ENCODE results near the gene CIT. TPM values are rescaled to one million over a fixed set of nuclear protein-coding genes. Genes with fewer than 3 reads are reported as not detected.

The CIT gene
- total and polyA plus RNA-seq, 9 of the 15 experiments (the other 6 are each of a cell fraction or from before 2014, with no cell fraction given): 1.1 to 46.7 (median 21.3) TPM

GRCh38 chr12:119835068-119835467 lies 42.1 kb downstream of the CIT start:
- FAIRE-seq (no peak), DNase-seq (ENCODE audit: extremely low read depth in 1 of 4, low spot score in 3 of 4) (no peak), ATAC-seq (no peak)
- in situ Hi-C loops (cut with MboI) (no loop called here), intact Hi-C loops (cut with micrococcal nuclease) (no loop called here)
- no peak overlapping the region for H2AFZ ChIP-seq (ENCODE audit: low read depth, low read length)
- H3K4me1 ChIP-seq (replicated peaks in 1 of 2; ENCODE audit: control insufficient read depth in 2 of 2, insufficient read depth in 2 of 2, low read length in 2 of 2): no peaks in the 10 kb centered on the region
- no TSS peak for BruUV-seq (replicated peaks)
- no peaks in the 10 kb centered on the region for H3K27me3 ChIP-seq (ENCODE audit: control insufficient read depth in 2 of 2, insufficient read depth in 2 of 2, low read length in 2 of 2)
- H3K4me3 ChIP-seq: no peak overlapping the region
- no peak for TF ChIP-seq RFX5 (IDR thresholded peaks at IDR 0.05; ENCODE audit: low read depth, low read length)
- no peak for TF ChIP-seq CBFA2T2 (conservative IDR thresholded peaks at IDR 0.05)
- no peak for TF ChIP-seq GATAD2A (IDR thresholded peaks at IDR 0.05)
- no peak for TF ChIP-seq ZNF518B (CRISPR knock-in tag; IDR thresholded peaks at IDR 0.05)
- no peak for TF ChIP-seq BCL6 (CRISPR knock-in tag; IDR thresholded peaks at IDR 0.05)
- H3K36me3 ChIP-seq (ENCODE audit: control insufficient read depth, insufficient read depth, low read length): peaks cover 48% of the 10 kb centered on the region; the same call in 2 of the 3 replicates
- ChIA-PET CTCF (ENCODE audit: low intra/inter-chr PET ratio) (interaction anchor here (0.8 kb wide), 1 partner anchor 632 kb away, joined by 3 read pairs; no protein-coding TSS in a partner anchor), POLR2A (no interaction called here)
- H3K9ac ChIP-seq (ENCODE audit: insufficient read depth in 1 of 2, low read depth in 2 of 2, low read length in 2 of 2): no peak overlapping the region
- H3K4me2 ChIP-seq (ENCODE audit: insufficient read depth, low read length): no peak overlapping the region
- no peaks in the 10 kb centered on the region for H3K79me2 ChIP-seq (ENCODE audit: control insufficient read depth, insufficient read depth, low read length)
- WGBS (ENCODE audit: insufficient coverage, low coverage, missing lambda C conversion rate): 95% methylated on average over 2 of the region's 2 CpGs
- no peaks in the 10 kb centered on the region for H3K9me1 ChIP-seq (ENCODE audit: control insufficient read depth, insufficient read depth, low read length)
- no peaks in the 10 kb centered on the region for H4K20me1 ChIP-seq (replicated peaks; ENCODE audit: control insufficient read depth, insufficient read depth, low read length)
- H3K9me3 ChIP-seq (replicated peaks; ENCODE audit: control insufficient read depth, insufficient read depth, low read depth, low read length): no peaks in the 10 kb centered on the region
- H3K27ac ChIP-seq (ENCODE audit: extremely low read depth, low read depth, low read length): no peak overlapping the region

Measured in K562 (cell line).